Endothelial cell (in vitro differentiated cells): ENCODE data around the gene TAF6. TPM values are rescaled to one million over a fixed set of nuclear protein-coding genes. Genes with fewer than 3 reads are reported as not detected.

Source experiments
- DNase-seq: peaks from one replicate; pipeline ENCODE4 v3.0.0; 2021; ENCODE audit warnings: low spot score
- H3K27ac Mint-ChIP-seq: one replicate; pipeline ENCODE4 v1.8.0; 2021; ENCODE audit warnings: mixed read lengths, inconsistent platforms; ENCODE audit not compliant: unreplicated experiment
- H3K27me3 Mint-ChIP-seq: one replicate; pipeline ENCODE4 v1.8.0; 2021; ENCODE audit warnings: mild to moderate bottlenecking, moderate library complexity, mixed read lengths, inconsistent platforms; ENCODE audit not compliant: unreplicated experiment
- H3K36me3 Mint-ChIP-seq: one replicate; pipeline ENCODE4 v1.8.0; 2021; ENCODE audit warnings: mild to moderate bottlenecking, low read depth, mixed read lengths, inconsistent platforms; ENCODE audit not compliant: unreplicated experiment
- H3K4me1 Mint-ChIP-seq: one replicate; pipeline ENCODE4 v1.8.0; 2021; ENCODE audit warnings: mild to moderate bottlenecking, mixed read lengths, inconsistent platforms; ENCODE audit not compliant: unreplicated experiment
- H3K4me3 Mint-ChIP-seq: one replicate; pipeline ENCODE4 v1.8.0; 2021; ENCODE audit warnings: mild to moderate bottlenecking, mixed read lengths, inconsistent platforms; ENCODE audit not compliant: unreplicated experiment
- H3K9me3 Mint-ChIP-seq: one replicate; pipeline ENCODE4 v1.8.0; 2021; ENCODE audit warnings: mixed read lengths, inconsistent platforms; ENCODE audit not compliant: unreplicated experiment
- CTCF ChIP-seq: fragments of 200-600 bp; sonication (generic); IDR thresholded peaks from one replicate; pipeline ENCODE4 v1.5.0; 2021; ENCODE audit warnings: antibody characterized with exemption; ENCODE audit not compliant: unreplicated experiment
- total RNA-seq: library from RNA; stranded (reverse); fragmentation: NEBNext Ultra II Directional; extraction: Animal tissue kit (Norgen Biotek cat#: 25700); gene quantifications from one replicate; pipeline ENCODE4 v1.2.1, GENCODE V29; 2021; ENCODE audit not compliant: unreplicated experiment

Gene TAF6
- total RNA-seq, 1 donor from 2014 or later: 71.8 TPM

GRCh38 chr7:100154651-100155491 is 35.7 kb upstream of the TAF6 start:
- Mint-ChIP-seq H3K4me1 (peaks cover 37% of the 10 kb centered on the region), H3K36me3 (peaks cover 21% of the 10 kb centered on the region), H3K4me3 (no peak overlapping the region), H3K27me3 (peaks cover 13% of the 10 kb centered on the region), H3K9me3 (no peaks in the 10 kb centered on the region), H3K27ac (no peak overlapping the region)
- no peak for DNase-seq
- no peak for TF ChIP-seq CTCF

GRCh38 chr7:100153708-100154535 is 34.8 kb upstream of the TAF6 start:
- DNase-seq: no peak
- Mint-ChIP-seq H3K27ac (peak overlapping the region; percentile 72), H3K36me3 (peaks cover 18% of the 10 kb centered on the region), H3K4me1 (peaks cover 34% of the 10 kb centered on the region), H3K9me3 (no peaks in the 10 kb centered on the region), H3K27me3 (peaks cover 9% of the 10 kb centered on the region), H3K4me3 (peak overlapping the region; percentile 59)
- no peak for TF ChIP-seq CTCF

GRCh38 chr7:100152937-100153666 is 33.9 kb upstream of the TAF6 start:
- Mint-ChIP-seq H3K4me1 (peaks cover 35% of the 10 kb centered on the region), H3K9me3 (no peaks in the 10 kb centered on the region), H3K27ac (no peak overlapping the region), H3K4me3 (no peak overlapping the region), H3K27me3 (peaks cover 9% of the 10 kb centered on the region), H3K36me3 (peaks cover 18% of the 10 kb centered on the region)
- DNase-seq: no peak
- TF ChIP-seq CTCF: no peak

GRCh38 chr7:100152404-100152803 is 33.2 kb upstream of the TAF6 start:
- Mint-ChIP-seq H3K36me3 (peaks cover 18% of the 10 kb centered on the region), H3K27ac (peak overlapping the region; percentile 82), H3K9me3 (no peaks in the 10 kb centered on the region), H3K4me3 (peak overlapping the region; percentile 72), H3K4me1 (peaks cover 31% of the 10 kb centered on the region), H3K27me3 (peaks cover 10% of the 10 kb centered on the region)
- DNase-seq: no peak
- no peak for TF ChIP-seq CTCF
